OCI-LY3 (cell line): ENCODE measurements around the gene DPEP2.

Experiments used
- EZH2phosphoT487 ChIP-seq: fragments of 200-600 bp; shearing (Covaris generic); IDR thresholded peaks from 2 replicates; pipeline ENCODE4 v1.6.1; 2018; ENCODE audit warnings: antibody characterized with exemption, mixed run types, low read depth
- TF ChIP-seq, protein P1 (sequence below): fragments of 200-600, 300-600 bp; sonication (generic); IDR thresholded peaks from 2 replicates; pipeline ENCODE4 v1.5.1; 2014; ENCODE audit warnings: antibody characterized with exemption, low read length, low read depth

DNA sequence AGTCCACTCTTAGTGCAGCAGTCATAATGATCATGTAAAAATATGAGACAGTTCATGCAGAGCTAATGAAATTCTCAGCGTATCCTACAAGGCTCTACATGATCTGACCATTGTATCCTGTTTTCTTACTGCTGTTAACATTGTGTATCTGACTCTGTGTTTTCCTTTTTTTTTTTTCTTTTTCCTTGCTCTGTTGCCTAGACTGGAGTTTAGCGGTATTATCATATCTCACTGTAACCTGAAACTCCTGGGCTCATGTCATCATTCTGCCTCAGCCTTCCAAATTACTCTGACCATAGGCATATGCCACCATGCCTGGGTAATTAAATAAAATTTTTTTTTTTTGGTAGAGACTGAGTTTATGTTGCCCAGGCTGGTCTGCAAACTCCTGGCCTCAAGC lies 35.9 kb upstream of the DPEP2 start:
- TF ChIP-seq, protein P1, sequence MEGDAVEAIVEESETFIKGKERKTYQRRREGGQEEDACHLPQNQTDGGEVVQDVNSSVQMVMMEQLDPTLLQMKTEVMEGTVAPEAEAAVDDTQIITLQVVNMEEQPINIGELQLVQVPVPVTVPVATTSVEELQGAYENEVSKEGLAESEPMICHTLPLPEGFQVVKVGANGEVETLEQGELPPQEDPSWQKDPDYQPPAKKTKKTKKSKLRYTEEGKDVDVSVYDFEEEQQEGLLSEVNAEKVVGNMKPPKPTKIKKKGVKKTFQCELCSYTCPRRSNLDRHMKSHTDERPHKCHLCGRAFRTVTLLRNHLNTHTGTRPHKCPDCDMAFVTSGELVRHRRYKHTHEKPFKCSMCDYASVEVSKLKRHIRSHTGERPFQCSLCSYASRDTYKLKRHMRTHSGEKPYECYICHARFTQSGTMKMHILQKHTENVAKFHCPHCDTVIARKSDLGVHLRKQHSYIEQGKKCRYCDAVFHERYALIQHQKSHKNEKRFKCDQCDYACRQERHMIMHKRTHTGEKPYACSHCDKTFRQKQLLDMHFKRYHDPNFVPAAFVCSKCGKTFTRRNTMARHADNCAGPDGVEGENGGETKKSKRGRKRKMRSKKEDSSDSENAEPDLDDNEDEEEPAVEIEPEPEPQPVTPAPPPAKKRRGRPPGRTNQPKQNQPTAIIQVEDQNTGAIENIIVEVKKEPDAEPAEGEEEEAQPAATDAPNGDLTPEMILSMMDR = no peak
- TF ChIP-seq EZH2phosphoT487 = no peak
